Epithelial cell of esophagus (primary cell): ENCODE data around the gene CERKL.

Experiments used
- DNase-seq: peaks from one replicate; pipeline ENCODE4 v3.0.0; 2010; ENCODE audit warnings: low read depth
- H3K4me3 ChIP-seq: 2 replicates; pipeline ENCODE4 v1.5.1; 2011; ENCODE audit warnings: mild to moderate bottlenecking, low read length, control low read depth
- CTCF ChIP-seq: IDR thresholded peaks from 2 replicates; pipeline ENCODE4 v1.5.1; 2011; ENCODE audit warnings: low read depth, mild to moderate bottlenecking, low read length, control low read depth, inconsistent platforms; ENCODE audit not compliant: insufficient read depth; ENCODE audit errors: missing control alignments

CERKL gene

GRCh38 chr2:181520253-181520652 lies 136.7 kb downstream of the CERKL start:
- no peak overlapping the region for H3K4me3 ChIP-seq
- DNase-seq, result no peak
- TF ChIP-seq CTCF, result no peak

GRCh38 chr2:181517685-181518301 lies 139.1 kb downstream of the CERKL start:
- no peak for TF ChIP-seq CTCF
- no peak overlapping the region for H3K4me3 ChIP-seq
- DNase-seq, result peak; percentile 64

GRCh38 chr2:181516992-181517391 lies 139.9 kb downstream of the CERKL start:
- no peak overlapping the region for H3K4me3 ChIP-seq
- no peak for DNase-seq
- TF ChIP-seq CTCF, result no peak

- no peak overlapping the region for H3K4me3 ChIP-seq
- no peak for DNase-seq
- no peak for TF ChIP-seq CTCF
Observed at GRCh38 chr2:181515719-181516118, 141.2 kb downstream of the CERKL start.

GRCh38 chr2:181500201-181500600 lies 156.7 kb downstream of the CERKL start:
- no peak for DNase-seq
- TF ChIP-seq CTCF, result no peak
- H3K4me3 ChIP-seq, result no peak overlapping the region

GRCh38 chr2:181499231-181499630 lies 157.7 kb downstream of the CERKL start:
- H3K4me3 ChIP-seq, result no peak overlapping the region
- no peak for DNase-seq

More at GRCh38 chr2:181499231-181499630, 157.7 kb downstream of the CERKL start:
- no peak for TF ChIP-seq CTCF
